Duodenal mucosa (tissue), 2 donors: ENCODE data around the gene GJB6.
"Not testable (repeated sequence)": the region's sequence is repeated elsewhere in the genome, so short reads cannot be mapped to it uniquely, and the experiment has no call there.

Source experiments
- H3K27ac ChIP-seq: one replicate; pipeline ENCODE4 v1.7.0; 2013; ENCODE audit warnings: low read depth, low read length
- H3K27me3 ChIP-seq, 2 donors: one replicate each; pipeline ENCODE4 v1.7.0; 2013; ENCODE audit warnings: low read length in 2 of 2, control low read depth in 1 of 2; ENCODE audit not compliant: insufficient read depth in 2 of 2, control insufficient read depth in 1 of 2
- H3K36me3 ChIP-seq, 2 donors: one replicate each; pipeline ENCODE4 v1.7.0; 2013; ENCODE audit warnings: low read length in 2 of 2, control low read depth in 1 of 2; ENCODE audit not compliant: insufficient read depth in 2 of 2, control insufficient read depth in 1 of 2
- H3K4me1 ChIP-seq, 2 donors: one replicate each; pipeline ENCODE4 v1.7.0; 2013; ENCODE audit warnings: low read length in 2 of 2, control low read depth in 1 of 2; ENCODE audit not compliant: insufficient read depth in 2 of 2, control insufficient read depth in 1 of 2
- H3K4me3 ChIP-seq, 2 donors: one replicate each; pipeline ENCODE4 v1.7.0; 2013; ENCODE audit warnings: low read length in 2 of 2, low read depth in 1 of 2
- H3K9ac ChIP-seq, 2 donors: one replicate each; pipeline ENCODE4 v1.7.0; 2013; ENCODE audit warnings: low read length in 2 of 2, low read depth in 1 of 2
- H3K9me3 ChIP-seq, 2 donors: one replicate each; pipeline ENCODE4 v1.7.0; 2013; ENCODE audit warnings: low read length in 2 of 2, control low read depth in 1 of 2; ENCODE audit not compliant: control insufficient read depth in 1 of 2

Gene GJB6

GRCh38 chr13:20231839-20232555 is at the start of gene GJB6:
TSS of gene GJB6 (minus strand) at chr13:20232319. CDS start at chr13:20223480, 8,839 bp downstream.
- Histone ChIP-seq H3K9ac (no peak within 1 kb of the TSS), H3K36me3 (no peaks in the 10 kb centered on the region), H3K9me3 (no peaks in the 10 kb centered on the region), H3K27ac (no peak within 1 kb of the TSS), H3K27me3 (peaks cover 19 to 36% of the 10 kb centered on the region in 2 donors), H3K4me3 (peak within 1 kb of the TSS; percentile 50 to 51), H3K4me1 (peaks cover 4 to 8% of the 10 kb centered on the region in 2 donors)

GRCh38 chr13:20276901-20277300 is 44.8 kb upstream of the GJB6 start:
- H3K27ac ChIP-seq, H3K4me3 ChIP-seq, H3K36me3 ChIP-seq, H3K9me3 ChIP-seq, H3K27me3 ChIP-seq, H3K4me1 ChIP-seq, H3K9ac ChIP-seq: not testable (repeated sequence)

GRCh38 chr13:20274466-20274865 is 42.3 kb upstream of the GJB6 start:
- no peaks in the 10 kb centered on the region for H3K9me3 ChIP-seq
- H3K27ac ChIP-seq, result no peak overlapping the region
- H3K27me3 ChIP-seq, result no peaks in the 10 kb centered on the region
- H3K36me3 ChIP-seq, result no peaks in the 10 kb centered on the region
- H3K9ac ChIP-seq, result no peak overlapping the region
- no peak overlapping the region for H3K4me3 ChIP-seq
- no peaks in the 10 kb centered on the region for H3K4me1 ChIP-seq

- no peak overlapping the region for H3K4me3 ChIP-seq
- no peak overlapping the region for H3K9ac ChIP-seq
- H3K27ac ChIP-seq, result no peak overlapping the region
- H3K27me3 ChIP-seq, result no peaks in the 10 kb centered on the region
- H3K36me3 ChIP-seq, result no peaks in the 10 kb centered on the region
- H3K4me1 ChIP-seq, result no peaks in the 10 kb centered on the region
- no peaks in the 10 kb centered on the region for H3K9me3 ChIP-seq
Measured at GRCh38 chr13:20272588-20273171, 40.6 kb upstream of the GJB6 start.

- H3K4me1 ChIP-seq, result no peaks in the 10 kb centered on the region
- H3K9me3 ChIP-seq, result no peaks in the 10 kb centered on the region
- H3K36me3 ChIP-seq, result no peaks in the 10 kb centered on the region
- no peak overlapping the region for H3K4me3 ChIP-seq
- H3K27me3 ChIP-seq, result no peaks in the 10 kb centered on the region
- no peak overlapping the region for H3K9ac ChIP-seq
- no peak overlapping the region for H3K27ac ChIP-seq
Measured at GRCh38 chr13:20272104-20272503, 40.0 kb upstream of the GJB6 start.

GRCh38 chr13:20271441-20271840 is 39.3 kb upstream of the GJB6 start:
- no peak overlapping the region for H3K27ac ChIP-seq

GRCh38 chr13:20270163-20270865 is 38.2 kb upstream of the GJB6 start:
- Histone ChIP-seq H3K4me3 (no peak overlapping the region), H3K27ac (no peak overlapping the region), H3K9me3 (no peaks in the 10 kb centered on the region), H3K36me3 (no peaks in the 10 kb centered on the region), H3K9ac (no peak overlapping the region), H3K27me3 (no peaks in the 10 kb centered on the region), H3K4me1 (no peaks in the 10 kb centered on the region)

More at GRCh38 chr13:20271441-20271840, 39.3 kb upstream of the GJB6 start:
- Histone ChIP-seq H3K4me3 (no peak overlapping the region), H3K36me3 (no peaks in the 10 kb centered on the region), H3K9me3 (no peaks in the 10 kb centered on the region), H3K9ac (no peak overlapping the region), H3K27me3 (no peaks in the 10 kb centered on the region), H3K4me1 (no peaks in the 10 kb centered on the region)

GRCh38 chr13:20264271-20265018 is 32.3 kb upstream of the GJB6 start:
- no peaks in the 10 kb centered on the region for H3K36me3 ChIP-seq
- no peak overlapping the region for H3K4me3 ChIP-seq
- no peak overlapping the region for H3K9ac ChIP-seq
- H3K9me3 ChIP-seq, result no peaks in the 10 kb centered on the region
- H3K27ac ChIP-seq, result no peak overlapping the region
- H3K4me1 ChIP-seq, result peaks cover 3 to 15% of the 10 kb centered on the region in 2 donors
- H3K27me3 ChIP-seq, result no peaks in the 10 kb centered on the region

- Histone ChIP-seq H3K27ac (no peak overlapping the region), H3K9me3 (no peaks in the 10 kb centered on the region), H3K4me1 (peaks cover 3 to 15% of the 10 kb centered on the region in 2 donors), H3K36me3 (no peaks in the 10 kb centered on the region), H3K9ac (no peak overlapping the region), H3K4me3 (no peak overlapping the region), H3K27me3 (no peaks in the 10 kb centered on the region)
Measured at GRCh38 chr13:20263393-20264044, 31.4 kb upstream of the GJB6 start.
